Measurements from ENCODE around the gene SLC38A7. TPM values are rescaled to one million over a fixed set of nuclear protein-coding genes. Genes with fewer than 3 reads are reported as not detected.
"Not testable (repeated sequence)": the region's sequence is repeated elsewhere in the genome, so short reads cannot be mapped to it uniquely, and the experiment has no call there.

The SLC38A7 gene
- total RNA-seq, 1 donor from 2014 or later, result 38.0 TPM

DNA sequence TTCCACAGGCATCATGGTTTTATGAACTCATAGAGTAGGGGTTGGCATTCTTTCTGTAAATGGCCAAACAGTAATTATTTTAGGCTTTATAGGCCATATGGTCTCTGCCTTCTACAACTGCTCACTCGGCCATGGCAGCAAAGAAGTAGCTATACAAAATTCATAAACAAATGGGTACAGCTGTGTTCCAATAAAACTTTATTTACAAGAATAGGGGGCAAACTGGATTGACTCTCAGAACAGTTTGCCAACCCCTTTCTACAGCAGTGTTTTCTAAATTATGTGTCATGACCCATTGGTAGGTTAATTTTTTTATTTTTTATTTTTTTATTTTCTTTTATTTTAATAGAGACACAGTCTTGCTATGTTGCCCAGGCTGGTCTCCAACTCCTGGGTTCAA, 29.2 kb upstream of the SLC38A7 start:
- no peak for DNase-seq (ENCODE audit: low read depth)
- H3K4me3 ChIP-seq (ENCODE audit: low read depth, low read length), result no peak overlapping the region
- no peaks in the 10 kb centered on the region for H3K27me3 ChIP-seq (ENCODE audit: control insufficient read depth, insufficient read depth, low read length)
- TF ChIP-seq CTCF (IDR thresholded peaks at IDR 0.05; ENCODE audit: insufficient read depth, low read length, poor library complexity, severe bottlenecking), result no peak
- peaks cover 3% of the 10 kb centered on the region for H3K36me3 ChIP-seq (ENCODE audit: control insufficient read depth, insufficient read depth, low read length)

- TF ChIP-seq CTCF (IDR thresholded peaks at IDR 0.05; ENCODE audit: insufficient read depth, low read length, poor library complexity, severe bottlenecking), result no peak
- DNase-seq (ENCODE audit: low read depth), result peak; percentile 74
- Histone ChIP-seq H3K4me3 (ENCODE audit: low read depth, low read length) (no peak overlapping the region), H3K27me3 (ENCODE audit: control insufficient read depth, insufficient read depth, low read length) (no peaks in the 10 kb centered on the region), H3K36me3 (ENCODE audit: control insufficient read depth, insufficient read depth, low read length) (peaks cover 3% of the 10 kb centered on the region)
Measured at GRCh38 chr16:58709333-58709732, 24.8 kb upstream of the SLC38A7 start.

- no peak for TF ChIP-seq CTCF (IDR thresholded peaks at IDR 0.05; ENCODE audit: insufficient read depth, low read length, poor library complexity, severe bottlenecking)
- Histone ChIP-seq H3K36me3 (ENCODE audit: control insufficient read depth, insufficient read depth, low read length) (no peaks in the 10 kb centered on the region), H3K4me3 (ENCODE audit: low read depth, low read length) (no peak overlapping the region), H3K27me3 (ENCODE audit: control insufficient read depth, insufficient read depth, low read length) (no peaks in the 10 kb centered on the region)
- no peak for DNase-seq (ENCODE audit: low read depth)
Measured at GRCh38 chr16:58699151-58699550, 14.6 kb upstream of the SLC38A7 start.

DNA sequence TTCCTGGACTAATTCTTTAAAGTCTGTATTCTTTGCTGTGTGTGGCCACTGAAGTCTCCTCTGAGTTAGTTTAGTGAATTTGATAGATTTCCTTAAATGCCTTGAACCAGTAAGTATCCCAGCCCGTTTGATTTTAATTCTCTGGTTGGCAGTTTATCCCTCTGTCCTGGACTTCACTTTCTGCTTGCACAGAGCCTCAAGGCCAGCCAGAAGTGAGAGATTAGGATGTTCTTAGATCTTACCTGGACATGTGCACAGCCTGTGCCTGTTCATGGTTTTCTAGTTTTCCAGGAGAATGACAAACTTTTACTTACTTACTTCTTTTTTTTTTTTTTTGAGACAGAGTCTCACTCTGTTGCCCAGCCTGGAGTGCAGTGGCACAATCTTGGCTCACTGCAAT, 10.8 kb upstream of the SLC38A7 start:
- DNase-seq (ENCODE audit: low read depth), result no peak
- no peaks in the 10 kb centered on the region for H3K36me3 ChIP-seq (ENCODE audit: control insufficient read depth, insufficient read depth, low read length)
- no peak overlapping the region for H3K4me3 ChIP-seq (ENCODE audit: low read depth, low read length)
- no peaks in the 10 kb centered on the region for H3K27me3 ChIP-seq (ENCODE audit: control insufficient read depth, insufficient read depth, low read length)
- no peak for TF ChIP-seq CTCF (IDR thresholded peaks at IDR 0.05; ENCODE audit: insufficient read depth, low read length, poor library complexity, severe bottlenecking)

DNA sequence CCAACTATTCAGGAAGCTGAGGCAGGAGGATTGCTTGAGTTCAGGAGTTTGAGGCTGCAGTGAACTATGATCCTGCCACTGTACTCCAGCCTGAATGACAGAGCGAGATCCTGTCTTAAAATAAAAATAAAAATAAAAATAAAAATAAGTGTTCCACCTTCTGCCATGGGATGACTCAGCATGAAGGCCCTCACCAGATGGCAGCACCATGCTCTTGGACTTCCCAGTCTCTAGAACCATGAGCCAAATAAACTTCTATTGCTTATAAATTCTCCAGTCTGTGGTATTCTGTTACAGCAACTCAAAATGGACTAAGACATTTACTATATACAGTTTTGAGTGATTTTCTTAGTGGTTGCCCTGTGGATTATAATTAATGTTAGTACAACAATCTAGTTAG, 7.9 kb upstream of the SLC38A7 start:
- Histone ChIP-seq H3K27me3 (ENCODE audit: control insufficient read depth, insufficient read depth, low read length) (no peaks in the 10 kb centered on the region), H3K36me3 (ENCODE audit: control insufficient read depth, insufficient read depth, low read length) (no peaks in the 10 kb centered on the region), H3K4me3 (ENCODE audit: low read depth, low read length) (no peak overlapping the region)
- DNase-seq (ENCODE audit: low read depth), result no peak
- no peak for TF ChIP-seq CTCF (IDR thresholded peaks at IDR 0.05; ENCODE audit: insufficient read depth, low read length, poor library complexity, severe bottlenecking)

GRCh38 chr16:58686985-58687706, 2.6 kb upstream of the SLC38A7 start:
- H3K27me3 ChIP-seq (ENCODE audit: control insufficient read depth, insufficient read depth, low read length); DNase-seq (ENCODE audit: low read depth); H3K4me3 ChIP-seq (ENCODE audit: low read depth, low read length); H3K36me3 ChIP-seq (ENCODE audit: control insufficient read depth, insufficient read depth, low read length): not testable (repeated sequence)

Measured in kidney epithelial cell (primary cell).